Mammary epithelial cell (primary cell): ENCODE measurements around the gene EEFSEC.

ENCODE experiments used
- CTCF ChIP-seq, 2 donors: IDR thresholded peaks in 1 of 2; conservative IDR thresholded peaks in 1 of 2; 2 replicates each; pipeline ENCODE4 v1.5.1; 2011 to 2012; ENCODE audit warnings: inconsistent platforms in 2 of 2, low read length in 2 of 2, mild to moderate bottlenecking in 2 of 2, control low read depth in 1 of 2, low read depth in 1 of 2; ENCODE audit not compliant: insufficient read depth in 1 of 2; ENCODE audit errors: extremely low read depth in 1 of 2
- EZH2 ChIP-seq: IDR thresholded peaks from 2 replicates; pipeline ENCODE4 v1.6.1; 2012; ENCODE audit warnings: low read length, inconsistent platforms, borderline replicate concordance

GRCh38 chr3:128334086-128334645 is 180.9 kb downstream of the EEFSEC start:
- TF ChIP-seq EZH2 (no peak), CTCF (conservative IDR thresholded peaks at IDR 0.05 in 1 of 2, IDR thresholded peaks at IDR 0.05 in 1 of 2; ENCODE audit: extremely low read depth in 1 of 2, insufficient read depth in 1 of 2, low read depth in 1 of 2, low read length in 2 of 2) (no peak)
